GM19463 (cell line): ENCODE results near the gene NUP205.
"Not testable (repeated sequence)": the region's sequence is repeated elsewhere in the genome, so short reads cannot be mapped to it uniquely, and the experiment has no call there.

Source experiments
- ATAC-seq: cut with Tn5 transposase; IDR thresholded peaks from one replicate; pipeline ENCODE4 v1.9.1; 2021; ENCODE audit warnings: mild to moderate bottlenecking, moderate library complexity; ENCODE audit not compliant: unreplicated experiment

NUP205 gene

GRCh38 chr7:135666156-135666555, 108.4 kb downstream of the NUP205 start:
- no peak for ATAC-seq

DNA sequence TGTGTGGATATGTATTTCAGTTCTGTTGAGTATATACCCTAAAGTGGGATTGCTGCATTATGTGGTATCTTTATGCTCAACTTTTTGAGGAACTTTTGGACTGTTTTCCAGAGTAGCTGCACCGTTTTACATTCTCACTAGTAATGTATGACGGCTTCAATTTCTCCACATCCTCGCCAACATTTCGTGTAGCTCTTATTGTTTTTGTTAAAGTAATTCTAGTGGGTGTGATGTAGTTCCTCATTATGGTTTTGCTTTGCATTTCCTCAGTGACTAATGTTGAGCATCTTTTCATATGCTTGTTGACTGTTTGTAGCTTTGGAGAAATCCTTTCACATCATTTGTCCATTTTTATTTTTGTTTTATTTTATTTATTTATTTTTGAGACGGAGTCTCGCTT, 109.1 kb downstream of the NUP205 start:
- ATAC-seq, result no peak

DNA sequence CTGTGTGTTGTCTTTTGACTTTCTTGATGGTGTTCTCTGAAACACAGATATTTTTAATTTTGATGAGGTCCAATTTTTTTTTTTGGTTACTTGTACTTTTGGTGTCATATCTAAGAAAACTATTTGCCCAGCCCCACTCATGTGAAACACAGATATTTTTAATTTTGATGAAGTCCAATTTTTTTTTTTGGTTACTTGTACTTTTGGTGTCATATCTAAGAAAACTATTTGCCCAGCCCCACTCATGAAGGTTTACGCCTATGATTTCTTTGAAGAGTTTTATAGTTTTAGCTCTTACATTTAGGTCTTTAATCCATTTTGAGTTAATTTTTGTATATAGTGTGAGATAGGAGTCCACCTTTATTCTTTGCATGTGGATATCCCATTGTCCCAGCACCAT, 109.9 kb downstream of the NUP205 start:
- ATAC-seq, result not testable (repeated sequence)

GRCh38 chr7:135668852-135669395, 111.2 kb downstream of the NUP205 start:
- not testable (repeated sequence) for ATAC-seq

DNA sequence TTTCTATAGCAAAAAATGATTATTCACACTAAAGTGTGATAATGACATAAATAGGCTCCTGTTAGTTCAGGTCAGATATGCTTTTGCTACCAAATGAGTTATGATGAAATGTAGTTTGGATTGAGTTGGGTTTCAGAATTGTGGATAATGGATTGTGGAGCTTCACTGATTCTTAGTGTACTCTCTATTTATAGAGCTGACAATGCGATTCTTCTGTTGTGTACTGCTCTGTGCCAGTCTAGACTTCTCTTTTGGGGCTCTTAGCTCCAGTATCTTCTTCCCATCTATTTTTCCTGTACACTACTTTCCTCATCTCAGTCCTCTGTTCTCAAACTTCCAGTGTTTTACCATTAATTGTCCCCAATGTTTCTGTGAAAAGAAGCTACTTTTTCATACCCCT, 112.1 kb downstream of the NUP205 start:
- ATAC-seq, result no peak

- ATAC-seq, result no peak
Observed at GRCh38 chr7:135670179-135670578, 112.5 kb downstream of the NUP205 start.

- ATAC-seq, result peak; percentile 64
Observed at GRCh38 chr7:135672560-135673359, 115.0 kb downstream of the NUP205 start.

- no peak for ATAC-seq
Observed at GRCh38 chr7:135673360-135673706, 115.6 kb downstream of the NUP205 start.

GRCh38 chr7:135678612-135679575, 121.2 kb downstream of the NUP205 start:
- no peak for ATAC-seq

GRCh38 chr7:135681762-135682161, 124.0 kb downstream of the NUP205 start:
- ATAC-seq, result no peak

DNA sequence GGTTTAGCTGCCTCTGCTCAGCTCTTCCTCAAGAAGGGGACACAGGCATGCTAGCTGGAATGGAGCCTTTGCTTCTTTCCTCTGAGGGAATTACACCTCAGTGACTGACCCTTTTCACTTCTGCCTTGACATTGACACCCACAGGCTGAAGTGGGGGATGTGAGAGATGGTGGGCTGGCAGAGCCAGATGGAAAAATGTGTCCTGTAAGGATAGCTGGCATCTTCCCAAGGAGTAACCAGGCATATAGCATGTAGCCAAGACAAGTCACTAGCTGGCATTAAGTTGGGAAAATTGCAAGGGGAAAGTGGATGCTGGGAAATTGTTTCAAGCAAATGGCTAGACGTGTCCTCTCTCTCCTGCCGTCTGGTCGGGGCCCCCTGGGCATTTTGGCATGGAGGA, 124.5 kb downstream of the NUP205 start:
- no peak for ATAC-seq

DNA sequence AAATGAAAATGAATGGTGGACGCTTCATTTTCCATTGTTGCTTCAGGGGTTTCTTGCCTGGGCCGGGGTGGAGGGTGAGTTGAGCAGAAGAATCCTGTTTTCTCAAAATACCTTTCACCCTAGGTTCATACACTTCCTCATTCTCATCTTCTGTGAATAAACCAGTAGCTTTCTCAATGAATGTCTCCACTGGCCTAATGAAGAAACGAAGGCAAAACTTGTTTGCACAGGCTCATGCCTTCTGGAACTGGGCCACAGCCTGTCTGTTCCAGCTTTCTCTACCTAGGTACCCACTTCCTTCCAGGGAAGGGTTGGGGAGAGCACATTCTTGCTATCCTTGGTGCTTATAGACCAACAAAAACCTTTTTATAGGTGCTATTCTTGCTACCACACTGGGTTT, 125.9 kb downstream of the NUP205 start:
- ATAC-seq, result no peak

DNA sequence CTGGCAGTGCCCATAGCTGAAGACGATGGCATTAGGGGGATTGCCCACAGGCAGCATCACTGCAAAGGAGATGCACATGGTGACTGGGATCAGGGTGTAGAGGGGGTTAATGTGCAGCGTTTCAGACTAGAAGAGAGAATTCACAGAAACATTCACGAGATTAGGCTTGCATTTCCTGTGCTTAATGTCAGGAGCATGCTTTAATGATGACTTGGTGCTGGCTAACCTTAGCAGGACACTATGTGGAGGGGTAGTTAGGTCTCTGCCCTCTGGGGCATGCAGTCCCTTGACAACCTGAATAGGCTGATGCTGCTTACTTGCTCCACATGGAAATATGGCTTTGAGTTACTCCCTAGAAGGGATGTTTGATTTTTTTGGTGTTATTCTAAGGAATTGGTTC, 126.4 kb downstream of the NUP205 start:
- no peak for ATAC-seq

DNA sequence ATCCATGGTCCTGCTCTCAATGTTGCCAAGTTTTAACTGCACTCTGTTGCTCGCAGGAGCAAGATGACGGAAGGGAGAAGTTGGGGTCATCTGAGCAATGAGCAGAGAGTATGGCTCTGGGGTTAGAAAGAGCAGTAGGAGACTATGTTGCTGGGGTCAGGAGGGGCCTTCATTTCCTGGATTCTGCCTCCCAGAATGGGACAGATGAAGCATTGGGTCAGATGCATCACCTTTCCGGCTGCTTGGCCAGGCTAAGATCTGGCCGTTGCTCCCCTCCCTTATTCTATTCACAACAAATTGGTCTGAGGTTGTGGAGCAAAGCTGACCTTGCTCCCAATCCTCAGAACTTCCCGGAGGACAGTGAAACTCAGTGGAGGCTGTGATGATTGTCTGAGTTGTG, 127.0 kb downstream of the NUP205 start:
- no peak for ATAC-seq

- ATAC-seq, result no peak
Observed at GRCh38 chr7:135685306-135686084, 127.8 kb downstream of the NUP205 start.

DNA sequence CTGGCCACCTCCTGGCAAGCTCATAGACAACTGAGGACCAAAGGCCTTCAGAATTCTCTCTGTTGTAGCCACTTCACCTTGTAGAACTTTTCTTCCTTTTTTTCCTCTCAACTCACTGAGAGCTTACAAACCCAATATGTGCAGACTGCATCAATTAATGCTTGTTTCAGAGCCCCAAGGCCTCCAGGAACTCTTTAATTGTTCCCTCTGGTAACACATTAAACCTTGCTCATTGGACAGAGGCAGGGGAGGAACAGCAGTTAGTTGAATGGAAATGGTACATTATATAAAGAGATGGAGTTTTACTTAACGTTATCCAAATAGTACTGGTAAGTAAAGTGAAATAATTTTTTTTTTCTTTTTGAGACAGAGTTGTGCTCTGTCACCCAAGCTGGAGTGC, 129.7 kb downstream of the NUP205 start:
- ATAC-seq, result no peak

GRCh38 chr7:135690566-135690965, 132.8 kb downstream of the NUP205 start:
- ATAC-seq, result no peak

DNA sequence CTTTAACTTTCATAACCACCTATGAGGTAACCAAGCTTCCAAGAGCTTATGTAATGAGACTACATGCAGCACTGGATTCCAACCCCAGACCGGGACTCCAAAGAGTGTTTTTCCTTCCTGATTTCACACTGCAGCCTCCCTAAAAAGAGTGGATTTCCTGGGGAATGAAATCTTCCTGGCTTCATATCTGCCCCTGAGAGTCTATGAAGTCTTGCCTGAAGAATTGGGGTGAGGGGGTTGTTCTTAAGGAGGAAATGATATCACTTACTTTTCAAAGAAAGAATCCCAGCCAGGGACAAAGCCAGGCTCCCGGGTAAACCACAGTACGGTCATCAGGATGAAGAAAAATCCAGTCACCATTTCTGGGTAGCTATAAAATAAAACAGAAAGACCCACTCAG, 134.3 kb downstream of the NUP205 start:
- no peak for ATAC-seq

DNA sequence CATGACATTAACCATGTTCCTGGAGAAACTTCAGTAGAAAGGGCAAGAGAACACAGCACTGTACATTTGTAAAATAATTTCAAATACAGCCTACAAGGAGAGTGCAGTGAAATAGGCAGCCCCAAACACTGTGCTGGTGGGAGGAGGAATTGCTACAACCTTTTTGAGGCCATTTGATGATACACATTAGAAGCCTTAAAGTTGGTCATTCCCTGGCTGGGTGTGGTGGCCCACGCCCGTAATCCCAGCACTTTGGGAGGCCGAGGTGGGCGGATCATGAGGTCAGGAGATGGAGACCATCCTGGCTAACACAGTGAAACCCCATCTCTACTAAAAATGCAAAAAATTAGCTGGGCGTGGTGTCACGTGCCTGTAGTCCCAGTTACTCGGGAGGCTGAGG, 134.9 kb downstream of the NUP205 start:
- not testable (repeated sequence) for ATAC-seq

DNA sequence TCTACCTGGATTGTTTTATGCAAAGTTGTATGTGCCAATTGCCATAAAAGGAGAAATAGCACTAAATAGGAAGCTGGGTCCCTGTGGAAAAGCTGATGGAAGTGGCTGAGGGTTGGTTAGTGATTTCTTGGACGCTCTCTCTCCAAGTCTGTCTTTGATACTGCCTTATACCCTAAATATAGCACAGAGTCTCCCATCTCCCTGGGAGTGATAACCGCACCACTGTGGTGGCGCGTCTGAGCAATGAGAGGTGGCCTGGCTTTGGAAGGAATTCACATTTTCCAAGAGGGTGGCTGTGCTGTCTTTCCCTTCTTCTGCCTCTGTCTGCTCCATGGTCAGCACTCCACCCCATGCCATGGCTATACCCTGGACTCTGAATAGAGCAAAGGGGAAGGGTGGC, 135.8 kb downstream of the NUP205 start:
- ATAC-seq, result no peak
